GM18498 (cell line): ENCODE measurements around the gene PSMG3.
A peak's percentile ranks its signal among the peaks of the same experiment; 100 is the strongest.

Experiments used
- ATAC-seq: cut with Tn5 transposase; IDR thresholded peaks from one replicate; pipeline ENCODE4 v1.9.1; 2021; ENCODE audit warnings: mild to moderate bottlenecking, moderate library complexity; ENCODE audit not compliant: unreplicated experiment

PSMG3 gene

GRCh38 chr7:1569833-1570632 is at the start of gene PSMG3:
PSMG3 (minus strand) TSS chr7:1570032; CDS start chr7:1569339, 693 bp downstream.
- peak; percentile 93 for ATAC-seq

DNA sequence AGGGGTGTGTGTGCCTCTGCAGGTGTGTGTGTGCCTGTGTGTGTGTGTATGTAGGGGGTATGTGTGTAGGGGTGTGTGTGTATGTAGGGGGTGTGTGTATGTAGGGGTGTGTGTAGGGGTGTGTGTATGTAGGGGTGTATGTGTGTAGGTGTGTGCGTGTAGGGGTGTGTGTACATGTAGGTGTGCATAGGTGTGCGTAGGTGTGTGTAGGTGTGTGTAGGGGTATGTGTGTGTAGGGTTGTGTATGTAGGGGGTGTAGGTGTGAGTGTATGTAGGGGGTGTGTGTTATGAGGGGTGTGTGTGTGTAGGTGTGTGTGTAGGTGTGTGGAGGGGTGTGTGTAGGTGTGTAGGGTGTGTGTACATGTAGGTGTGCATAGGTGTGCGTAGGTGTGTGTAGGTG is 48.6 kb upstream of the PSMG3 start:
- no peak for ATAC-seq

DNA sequence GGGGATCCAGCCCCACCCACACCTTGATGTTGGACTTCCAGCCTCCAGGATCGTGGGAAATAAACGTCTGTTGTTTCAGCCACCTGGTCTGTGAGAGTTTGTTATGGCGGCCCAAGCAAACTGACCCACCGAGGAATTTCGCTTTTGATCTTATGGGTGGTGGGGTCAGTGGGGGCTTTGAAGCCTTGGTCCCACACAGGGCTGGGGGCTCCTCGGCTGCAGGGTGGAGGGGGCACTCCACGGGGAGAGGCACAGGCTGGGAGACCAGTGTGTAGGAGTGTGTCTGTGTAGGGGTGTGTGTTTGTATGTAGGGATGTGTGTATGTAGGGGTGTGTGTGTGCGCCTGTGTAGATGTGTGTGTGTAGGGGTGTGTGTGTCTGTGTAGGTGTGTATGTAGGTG is 48.1 kb upstream of the PSMG3 start:
- ATAC-seq: no peak

DNA sequence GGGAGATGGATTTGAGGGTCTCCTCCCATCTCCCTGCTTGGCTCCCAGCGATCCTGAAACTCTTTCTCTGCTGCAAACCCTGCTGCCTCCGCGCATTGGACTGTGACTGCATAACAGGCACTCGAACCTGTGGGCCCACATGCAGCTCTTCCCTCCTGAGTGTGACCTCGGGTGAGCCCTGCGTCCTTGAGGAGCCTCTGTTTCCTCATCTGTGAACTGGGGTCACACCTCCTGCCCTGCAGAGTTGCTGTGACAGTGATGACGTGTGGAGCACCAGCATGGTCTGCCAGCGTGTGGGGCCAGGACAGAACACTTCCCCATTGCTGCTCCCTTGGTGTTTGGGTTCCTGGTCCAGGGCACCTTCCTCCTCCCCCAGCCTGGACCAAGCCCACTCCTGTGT is 46.9 kb upstream of the PSMG3 start:
- ATAC-seq: no peak

DNA sequence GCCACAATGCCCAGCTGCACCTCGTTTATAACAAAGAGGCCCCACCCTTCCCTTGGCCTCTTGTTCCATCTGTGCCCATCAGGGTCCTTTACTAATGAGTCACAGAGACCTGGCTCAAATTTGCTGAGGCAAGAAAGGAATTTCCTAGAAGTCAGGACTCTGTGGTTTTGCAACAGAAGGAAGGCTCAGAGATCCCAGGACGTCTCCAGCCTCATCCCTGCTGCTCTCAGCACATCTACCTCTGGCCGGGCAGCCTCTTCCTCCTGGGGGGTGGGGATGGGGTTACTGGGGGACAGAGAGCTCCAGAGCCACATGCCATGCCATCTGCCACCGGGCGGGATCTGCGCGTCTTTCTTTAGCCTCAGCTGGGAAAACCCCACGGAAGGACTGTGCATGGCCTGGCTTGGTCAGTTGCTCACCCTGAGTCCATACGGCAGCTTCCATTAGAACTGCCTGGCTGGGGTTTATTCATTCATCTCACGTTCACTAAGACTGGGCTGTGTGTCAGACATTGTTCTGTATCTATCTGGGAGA is 41.9 kb upstream of the PSMG3 start:
- ATAC-seq: no peak

DNA sequence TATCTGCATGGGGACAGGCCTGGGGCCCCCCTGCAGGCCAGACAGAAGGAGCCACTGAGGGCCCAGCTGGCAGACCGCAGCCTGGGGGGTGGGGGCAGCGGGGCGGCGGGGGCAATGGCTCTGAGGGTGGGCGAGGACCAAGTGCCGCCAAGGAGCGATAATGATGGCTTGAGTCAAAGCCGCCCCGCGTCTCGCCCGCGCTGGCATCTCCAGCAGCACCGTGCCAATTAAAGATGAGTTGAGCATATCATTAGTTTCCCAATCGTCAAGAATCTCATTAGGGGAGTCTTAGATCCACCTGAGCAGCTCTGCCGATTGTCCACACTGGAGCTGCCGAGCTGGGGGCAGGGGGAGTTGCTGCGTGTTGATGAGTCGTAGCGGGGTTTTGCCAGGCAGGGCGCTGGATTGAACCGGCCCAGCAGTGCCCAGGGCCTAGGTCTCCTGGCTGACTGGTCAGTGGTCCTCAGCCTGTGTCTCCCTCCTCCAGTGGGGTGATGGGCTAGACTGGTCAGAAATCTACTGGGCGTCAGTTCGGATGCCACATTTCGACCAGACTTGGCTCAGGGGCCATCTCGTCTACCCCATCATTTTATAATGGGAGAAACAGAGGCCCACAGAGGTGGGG is 41.0 kb upstream of the PSMG3 start:
- ATAC-seq: no peak

DNA sequence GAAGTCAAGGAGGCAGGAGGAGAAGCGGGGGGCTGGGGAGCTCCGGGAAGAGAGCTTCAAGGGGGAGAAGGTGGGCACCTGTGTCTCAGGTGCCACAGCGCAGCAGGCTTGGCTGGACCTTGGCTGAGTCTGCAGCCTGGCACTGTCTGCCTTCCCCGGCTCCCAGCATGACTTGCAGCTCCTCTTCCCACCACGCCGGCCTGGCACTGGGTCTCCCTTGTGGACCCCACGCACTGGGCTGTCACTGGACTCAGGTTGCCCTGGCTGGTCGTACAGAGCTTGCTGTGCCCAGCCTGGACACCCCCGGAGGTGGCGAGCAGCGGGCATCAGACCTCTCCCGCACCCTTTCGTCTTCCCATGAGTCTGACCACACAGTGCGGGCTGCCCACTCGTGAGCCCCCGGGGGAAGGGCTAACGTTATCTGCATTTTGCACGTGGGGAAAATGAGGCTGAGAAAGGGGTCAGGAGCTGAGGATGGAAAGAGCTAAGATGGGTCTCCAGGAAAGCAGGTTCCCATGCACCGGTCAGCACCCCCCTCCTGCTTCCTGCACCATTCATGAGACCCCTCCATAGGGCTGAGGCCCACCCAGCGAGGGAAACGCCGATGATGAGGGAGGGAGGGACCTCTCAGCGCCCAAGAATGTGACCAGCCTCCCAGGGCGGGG is 40.3 kb upstream of the PSMG3 start:
- no peak for ATAC-seq

GRCh38 chr7:1609023-1609422 is 39.2 kb upstream of the PSMG3 start:
- no peak for ATAC-seq

DNA sequence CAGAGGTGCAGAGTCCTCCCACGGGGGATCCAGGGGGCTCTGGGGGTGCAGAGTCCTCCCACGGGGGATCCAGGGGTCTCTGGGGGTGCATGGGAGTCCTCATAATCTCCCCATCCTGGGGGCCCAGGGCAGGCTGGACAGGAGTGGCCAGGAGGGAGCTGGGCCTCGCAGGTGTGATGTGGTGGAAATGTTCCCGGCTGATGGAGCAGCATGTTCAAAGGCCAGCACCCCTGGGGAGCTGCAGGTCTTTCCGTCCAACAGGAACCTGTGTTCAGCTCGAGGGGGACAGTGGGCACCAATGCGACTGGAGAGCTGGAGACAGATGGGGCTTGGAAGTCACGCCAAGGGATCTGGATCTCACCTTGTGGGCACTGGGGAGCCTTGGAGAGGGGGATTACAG is 38.5 kb upstream of the PSMG3 start:
- no peak for ATAC-seq

DNA sequence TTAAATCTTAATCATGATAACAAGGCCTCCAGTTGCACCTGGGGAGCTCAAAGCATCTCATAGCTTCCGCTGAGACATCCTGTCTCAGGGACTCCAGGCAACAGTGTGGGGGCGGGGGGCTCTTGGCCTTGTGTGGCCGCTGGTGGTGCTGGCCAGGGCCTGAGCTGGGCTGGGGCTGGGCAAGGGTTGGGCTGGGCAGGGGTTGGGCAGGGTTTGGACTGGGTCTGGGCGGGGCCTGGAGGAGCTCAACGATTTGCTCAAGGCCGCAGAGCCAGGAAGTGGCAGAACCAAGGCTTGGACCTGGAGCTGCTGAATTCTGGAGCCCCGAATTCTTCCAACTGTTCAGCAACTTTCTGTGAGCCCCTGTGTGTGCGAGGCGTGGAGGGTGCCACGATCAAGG is 37.9 kb upstream of the PSMG3 start:
- no peak for ATAC-seq

DNA sequence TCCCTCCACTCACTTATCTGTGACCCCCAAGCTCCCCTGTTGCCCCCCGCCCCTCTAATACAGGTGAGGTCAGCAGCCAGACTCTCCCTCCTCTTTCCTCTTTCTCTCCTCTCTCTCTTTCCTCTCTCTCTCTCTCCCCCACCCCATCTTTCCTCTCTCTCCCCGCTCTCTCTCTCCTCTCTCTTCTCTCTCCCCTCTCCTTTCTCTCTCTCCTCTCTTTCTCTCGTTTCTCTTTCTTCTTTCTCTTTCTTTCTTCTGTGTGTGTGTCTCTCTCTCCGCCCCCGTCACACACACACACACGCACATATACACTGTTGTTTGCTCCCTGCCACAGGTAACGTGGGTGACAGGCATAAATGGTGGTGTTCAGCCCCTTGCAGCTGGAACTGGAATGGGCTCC is 37.2 kb upstream of the PSMG3 start:
- no peak for ATAC-seq

GRCh38 chr7:1604383-1604782 is 34.6 kb upstream of the PSMG3 start:
- ATAC-seq: no peak

DNA sequence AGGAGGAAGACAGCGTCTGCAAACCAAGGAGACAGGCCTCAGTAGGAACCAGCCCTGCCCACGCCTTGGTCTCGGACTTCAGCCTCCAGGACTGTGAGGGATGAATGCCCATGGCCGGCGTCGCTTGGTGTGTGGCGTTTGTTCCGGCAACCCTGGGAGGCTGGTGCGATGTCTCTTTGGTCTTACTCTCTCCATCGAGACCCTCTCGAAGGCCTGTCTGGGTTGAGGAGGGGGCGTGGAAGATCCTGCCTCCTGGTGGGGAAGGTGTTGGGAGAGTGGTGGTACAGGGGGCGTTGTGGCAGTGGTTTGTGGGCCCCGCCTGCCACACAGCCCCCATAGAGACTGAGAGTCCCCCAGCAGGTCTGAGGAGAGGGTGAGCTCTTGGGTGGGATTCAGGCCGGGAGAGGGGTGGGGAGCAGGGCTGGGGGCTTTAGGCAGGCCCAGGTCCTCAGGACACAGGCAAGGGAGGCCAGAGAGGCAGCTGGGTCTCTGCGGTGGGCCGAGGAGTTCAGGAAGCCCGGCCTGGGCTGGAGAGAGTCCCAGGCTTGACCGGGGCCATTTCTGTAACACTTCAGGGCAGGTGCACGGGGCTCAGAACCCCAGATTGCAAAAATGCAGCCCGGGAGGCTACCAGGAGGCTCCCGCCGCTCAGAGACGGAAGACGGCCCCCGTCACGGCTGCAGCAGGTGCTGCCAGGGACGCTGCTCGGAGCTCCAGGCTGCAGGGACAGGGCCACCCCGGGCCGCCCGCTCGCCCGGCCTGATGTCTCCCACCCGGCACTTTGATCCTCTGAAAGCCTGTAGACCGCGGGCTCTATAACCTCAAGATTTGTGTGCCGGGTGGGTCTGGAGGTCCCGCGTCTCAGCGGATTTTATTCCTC is 33.8 kb upstream of the PSMG3 start:
- ATAC-seq: no peak

GRCh38 chr7:1602386-1602785 is 32.6 kb upstream of the PSMG3 start:
- ATAC-seq: no peak

- ATAC-seq: no peak
Measured at GRCh38 chr7:1601956-1602355, 32.1 kb upstream of the PSMG3 start.

DNA sequence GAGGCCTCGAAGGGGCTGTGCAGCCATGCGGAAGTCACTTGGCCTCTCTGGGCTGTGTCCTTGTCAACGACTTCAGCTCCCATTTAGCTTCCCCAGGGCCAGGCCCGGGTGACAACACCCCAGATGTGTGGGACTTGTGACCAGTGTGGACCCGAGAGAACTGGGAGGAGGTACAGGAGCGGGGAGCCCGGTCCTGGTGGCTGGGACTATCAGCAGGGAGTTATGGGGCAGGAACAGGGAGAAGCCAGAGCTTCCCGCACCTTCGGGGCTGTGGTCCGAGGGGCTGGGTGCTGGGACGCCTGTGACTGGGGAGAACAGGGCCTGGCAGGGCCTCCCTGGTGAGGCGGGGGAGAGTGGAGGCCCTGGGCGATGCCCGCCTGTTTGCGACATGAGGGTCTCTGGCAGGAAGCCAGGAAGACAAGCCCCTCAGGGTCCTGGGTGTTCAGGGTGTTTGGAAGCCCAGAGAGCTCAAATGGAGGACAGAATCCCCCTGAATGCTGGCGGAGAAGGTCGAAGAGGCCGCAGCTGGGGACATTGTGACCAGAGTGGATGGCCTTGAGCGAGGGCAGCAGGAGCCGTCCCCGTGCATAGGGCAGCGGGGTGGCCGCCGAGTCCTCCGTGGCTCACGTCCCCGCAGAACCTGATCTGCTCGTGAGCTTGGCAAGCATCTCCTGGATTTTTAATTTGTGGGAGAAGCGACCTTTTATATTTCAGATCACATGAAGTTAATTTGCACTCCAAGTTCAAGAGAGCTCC is 30.0 kb upstream of the PSMG3 start:
- ATAC-seq: no peak

- ATAC-seq: no peak
Measured at GRCh38 chr7:1598961-1599639, 29.3 kb upstream of the PSMG3 start.

GRCh38 chr7:1598286-1598685 is 28.5 kb upstream of the PSMG3 start:
- no peak for ATAC-seq

GRCh38 chr7:1597791-1598190 is 28.0 kb upstream of the PSMG3 start:
- no peak for ATAC-seq
